ENCODE results near the gene TJAP1.

Gene TJAP1

GRCh38 chr6:43481591-43482236 lies 4.3 kb downstream of the TJAP1 start:
- no peaks in the 10 kb centered on the region for H3K36me3 ChIP-seq (ENCODE audit: insufficient read depth, low read length)
- H3K9ac ChIP-seq (ENCODE audit: low read depth, low read length) = no peak overlapping the region
- H3K9me3 ChIP-seq (ENCODE audit: control insufficient read depth, insufficient read depth, low read length) = no peaks in the 10 kb centered on the region
- H3K4me1 ChIP-seq (ENCODE audit: insufficient read depth, low read length) = peaks cover 18% of the 10 kb centered on the region

GRCh38 chr6:43488667-43489276 lies 11.4 kb downstream of the TJAP1 start:
- no peak overlapping the region for H3K9ac ChIP-seq (ENCODE audit: low read depth, low read length)

GRCh38 chr6:43489277-43490072 lies 12.1 kb downstream of the TJAP1 start:
- H3K9me3 ChIP-seq (ENCODE audit: control insufficient read depth, insufficient read depth, low read length) = no peaks in the 10 kb centered on the region
- peaks cover 11% of the 10 kb centered on the region for H3K4me1 ChIP-seq (ENCODE audit: insufficient read depth, low read length)
- H3K36me3 ChIP-seq (ENCODE audit: insufficient read depth, low read length) = no peaks in the 10 kb centered on the region
- no peak overlapping the region for H3K9ac ChIP-seq (ENCODE audit: low read depth, low read length)

More at GRCh38 chr6:43488667-43489276, 11.4 kb downstream of the TJAP1 start:
- Histone ChIP-seq H3K36me3 (ENCODE audit: insufficient read depth, low read length) (no peaks in the 10 kb centered on the region), H3K4me1 (ENCODE audit: insufficient read depth, low read length) (peaks cover 11% of the 10 kb centered on the region), H3K9me3 (ENCODE audit: control insufficient read depth, insufficient read depth, low read length) (no peaks in the 10 kb centered on the region)

- no peak overlapping the region for H3K9ac ChIP-seq (ENCODE audit: low read depth, low read length)
- no peaks in the 10 kb centered on the region for H3K9me3 ChIP-seq (ENCODE audit: control insufficient read depth, insufficient read depth, low read length)
- H3K36me3 ChIP-seq (ENCODE audit: insufficient read depth, low read length) = no peaks in the 10 kb centered on the region
- peaks cover 18% of the 10 kb centered on the region for H3K4me1 ChIP-seq (ENCODE audit: insufficient read depth, low read length)
Observed at GRCh38 chr6:43490523-43490939, 13.2 kb downstream of the TJAP1 start.

- peaks cover 32% of the 10 kb centered on the region for H3K4me1 ChIP-seq (ENCODE audit: insufficient read depth, low read length)
- no peak overlapping the region for H3K9ac ChIP-seq (ENCODE audit: low read depth, low read length)
- H3K36me3 ChIP-seq (ENCODE audit: insufficient read depth, low read length) = no peaks in the 10 kb centered on the region
- H3K9me3 ChIP-seq (ENCODE audit: control insufficient read depth, insufficient read depth, low read length) = no peaks in the 10 kb centered on the region
Observed at GRCh38 chr6:43491750-43492661, 14.6 kb downstream of the TJAP1 start.

GRCh38 chr6:43492673-43493072 lies 15.3 kb downstream of the TJAP1 start:
- no peak overlapping the region for H3K9ac ChIP-seq (ENCODE audit: low read depth, low read length)
- H3K36me3 ChIP-seq (ENCODE audit: insufficient read depth, low read length) = no peaks in the 10 kb centered on the region
- H3K4me1 ChIP-seq (ENCODE audit: insufficient read depth, low read length) = peaks cover 32% of the 10 kb centered on the region

GRCh38 chr6:43493230-43493629 lies 15.9 kb downstream of the TJAP1 start:
- Histone ChIP-seq H3K4me1 (ENCODE audit: insufficient read depth, low read length) (peaks cover 32% of the 10 kb centered on the region), H3K36me3 (ENCODE audit: insufficient read depth, low read length) (0 out of 2 replicates have a peak, but pooled peaks cover under 1% of the 10 kb centered on the region), H3K9me3 (ENCODE audit: control insufficient read depth, insufficient read depth, low read length) (no peaks in the 10 kb centered on the region), H3K9ac (ENCODE audit: low read depth, low read length) (no peak overlapping the region)

More at GRCh38 chr6:43492673-43493072, 15.3 kb downstream of the TJAP1 start:
- no peaks in the 10 kb centered on the region for H3K9me3 ChIP-seq (ENCODE audit: control insufficient read depth, insufficient read depth, low read length)

- peaks cover 32% of the 10 kb centered on the region for H3K4me1 ChIP-seq (ENCODE audit: insufficient read depth, low read length)
- no peak overlapping the region for H3K9ac ChIP-seq (ENCODE audit: low read depth, low read length)
Observed at GRCh38 chr6:43493833-43494232, 16.5 kb downstream of the TJAP1 start.

GRCh38 chr6:43494321-43494720 lies 17.0 kb downstream of the TJAP1 start:
- no peaks in the 10 kb centered on the region for H3K9me3 ChIP-seq (ENCODE audit: control insufficient read depth, insufficient read depth, low read length)
- no peak overlapping the region for H3K9ac ChIP-seq (ENCODE audit: low read depth, low read length)
- H3K4me1 ChIP-seq (ENCODE audit: insufficient read depth, low read length) = peaks cover 32% of the 10 kb centered on the region
- H3K36me3 ChIP-seq (ENCODE audit: insufficient read depth, low read length) = peaks cover 10% of the 10 kb centered on the region; the same call in 1 of the 2 replicates

More at GRCh38 chr6:43493833-43494232, 16.5 kb downstream of the TJAP1 start:
- Histone ChIP-seq H3K36me3 (ENCODE audit: insufficient read depth, low read length) (peaks cover 6% of the 10 kb centered on the region; the same call in 1 of the 2 replicates), H3K9me3 (ENCODE audit: control insufficient read depth, insufficient read depth, low read length) (no peaks in the 10 kb centered on the region)

- H3K36me3 ChIP-seq (ENCODE audit: insufficient read depth, low read length) = peaks cover 13% of the 10 kb centered on the region; the same call in 1 of the 2 replicates
- H3K9me3 ChIP-seq (ENCODE audit: control insufficient read depth, insufficient read depth, low read length) = no peaks in the 10 kb centered on the region
- H3K9ac ChIP-seq (ENCODE audit: low read depth, low read length) = no peak overlapping the region
- peaks cover 32% of the 10 kb centered on the region for H3K4me1 ChIP-seq (ENCODE audit: insufficient read depth, low read length)
Observed at GRCh38 chr6:43494766-43495165, 17.4 kb downstream of the TJAP1 start.

GRCh38 chr6:43495409-43495941 lies 18.1 kb downstream of the TJAP1 start:
- H3K4me1 ChIP-seq (ENCODE audit: insufficient read depth, low read length) = peaks cover 32% of the 10 kb centered on the region
- H3K9ac ChIP-seq (ENCODE audit: low read depth, low read length) = no peak overlapping the region
- H3K36me3 ChIP-seq (ENCODE audit: insufficient read depth, low read length) = peaks cover 18% of the 10 kb centered on the region
- H3K9me3 ChIP-seq (ENCODE audit: control insufficient read depth, insufficient read depth, low read length) = no peaks in the 10 kb centered on the region

- H3K36me3 ChIP-seq (ENCODE audit: insufficient read depth, low read length) = peaks cover 18% of the 10 kb centered on the region
- no peaks in the 10 kb centered on the region for H3K9me3 ChIP-seq (ENCODE audit: control insufficient read depth, insufficient read depth, low read length)
- peaks cover 32% of the 10 kb centered on the region for H3K4me1 ChIP-seq (ENCODE audit: insufficient read depth, low read length)
- no peak overlapping the region for H3K9ac ChIP-seq (ENCODE audit: low read depth, low read length)
Observed at GRCh38 chr6:43496370-43497128, 19.2 kb downstream of the TJAP1 start.

GRCh38 chr6:43497129-43497396 lies 19.7 kb downstream of the TJAP1 start:
- peaks cover 32% of the 10 kb centered on the region for H3K4me1 ChIP-seq (ENCODE audit: insufficient read depth, low read length)
- no peak overlapping the region for H3K9ac ChIP-seq (ENCODE audit: low read depth, low read length)
- peaks cover 19% of the 10 kb centered on the region for H3K36me3 ChIP-seq (ENCODE audit: insufficient read depth, low read length)
- no peaks in the 10 kb centered on the region for H3K9me3 ChIP-seq (ENCODE audit: control insufficient read depth, insufficient read depth, low read length)

Measured in ES-I3 (cell line).